ENCODE measurements around the gene SRSF1.

The SRSF1 gene

GRCh38 chr17:58010067-58010799 is 3.2 kb upstream of the SRSF1 start:
- no peak for DNase-seq

GRCh38 chr17:58007781-58008706 is 998 bp upstream of the SRSF1 start:
- DNase-seq, result no peak

GRCh38 chr17:58006560-58006923 is 504 bp downstream of the SRSF1 start:
- peak; percentile 83 for DNase-seq

GRCh38 chr17:58005728-58006559 is 1.1 kb downstream of the SRSF1 start:
- DNase-seq, result no peak

- DNase-seq, result no peak
Observed at GRCh38 chr17:58005031-58005727, 1.9 kb downstream of the SRSF1 start.

- no peak for DNase-seq
Observed at GRCh38 chr17:58004060-58004459, 3.0 kb downstream of the SRSF1 start.

GRCh38 chr17:58002973-58003372 is 4.1 kb downstream of the SRSF1 start:
- DNase-seq, result no peak

- DNase-seq, result no peak
Observed at GRCh38 chr17:58002154-58002948, 4.7 kb downstream of the SRSF1 start.

GRCh38 chr17:58001461-58002124 is 5.5 kb downstream of the SRSF1 start:
- DNase-seq, result no peak

- no peak for DNase-seq
Observed at GRCh38 chr17:57999496-58000017, 7.5 kb downstream of the SRSF1 start.

GRCh38 chr17:57999010-57999495 is 8.0 kb downstream of the SRSF1 start:
- DNase-seq, result no peak

- DNase-seq, result no peak
Observed at GRCh38 chr17:57997085-57997809, 9.8 kb downstream of the SRSF1 start.

GRCh38 chr17:57995076-57995956 is 11.7 kb downstream of the SRSF1 start:
- DNase-seq, result peak; percentile 80

- DNase-seq, result no peak
Observed at GRCh38 chr17:57994436-57994835, 12.6 kb downstream of the SRSF1 start.

- no peak for DNase-seq
Observed at GRCh38 chr17:57993471-57994365, 13.3 kb downstream of the SRSF1 start.

GRCh38 chr17:57991537-57991936 is 15.5 kb downstream of the SRSF1 start:
- DNase-seq, result no peak

GRCh38 chr17:57990037-57990436 is 17.0 kb downstream of the SRSF1 start:
- no peak for DNase-seq

Data from right hindlimb (tissue), 1 donor.